H9 (cell line): ENCODE measurements around the gene MYO18B. TPM values are rescaled to one million over a fixed set of nuclear protein-coding genes. Genes with fewer than 3 reads are reported as not detected.

Experiments used
- DNase-seq: peaks from one replicate; pipeline ENCODE4 v3.0.0-alpha.2; 2017
- H2AFZ ChIP-seq: one replicate; pipeline ENCODE4 v1.6.1; 2013; ENCODE audit warnings: mild to moderate bottlenecking, low read length, control low read depth, moderate library complexity
- H2AK5ac ChIP-seq: 2 replicates; pipeline ENCODE4 v1.6.1; 2013; ENCODE audit warnings: low read length, control low read depth, mixed read lengths; ENCODE audit not compliant: insufficient read length
- H2BK120ac ChIP-seq: one replicate; pipeline ENCODE4 v1.6.1; 2013; ENCODE audit warnings: low read depth, mild to moderate bottlenecking, low read length, control low read depth, inconsistent platforms; ENCODE audit not compliant: poor library complexity, severe bottlenecking
- H2BK12ac ChIP-seq: 2 replicates; pipeline ENCODE4 v1.6.1; 2013; ENCODE audit warnings: low read length, control low read depth, mixed read lengths, low read depth; ENCODE audit not compliant: insufficient read length
- H2BK15ac ChIP-seq: 2 replicates; pipeline ENCODE4 v1.6.1; 2013; ENCODE audit warnings: low read depth, low read length, control low read depth
- H2BK20ac ChIP-seq: one replicate; pipeline ENCODE4 v1.6.1; 2013; ENCODE audit warnings: low read depth, mild to moderate bottlenecking, low read length, control low read depth, inconsistent platforms; ENCODE audit not compliant: poor library complexity, severe bottlenecking
- H2BK5ac ChIP-seq: 2 replicates; pipeline ENCODE4 v1.6.1; 2013; ENCODE audit warnings: low read length, control low read depth, mixed read lengths; ENCODE audit not compliant: insufficient read length
- H3K14ac ChIP-seq: 2 replicates; pipeline ENCODE4 v1.6.1; 2013; ENCODE audit warnings: low read length, control low read depth; ENCODE audit not compliant: insufficient read depth
- H3K18ac ChIP-seq: 2 replicates; pipeline ENCODE4 v1.6.1; 2013; ENCODE audit warnings: low read depth, mild to moderate bottlenecking, mixed read lengths, low read length, control low read depth; ENCODE audit not compliant: insufficient read length
- H3K23ac ChIP-seq: 2 replicates; pipeline ENCODE4 v1.6.1; 2013; ENCODE audit warnings: low read length, control low read depth, mixed read lengths, low read depth; ENCODE audit not compliant: insufficient read length
- H3K23me2 ChIP-seq: 2 replicates; pipeline ENCODE4 v1.6.1; 2013; ENCODE audit warnings: low read depth, mild to moderate bottlenecking, mixed read lengths, low read length, control low read depth; ENCODE audit not compliant: insufficient read length, poor library complexity, severe bottlenecking
- H3K27ac ChIP-seq: 2 replicates; pipeline ENCODE4 v1.5.1; 2013; ENCODE audit warnings: low read length, control low read depth, mixed read lengths, low read depth; ENCODE audit not compliant: insufficient read length
- H3K27me3 ChIP-seq: 2 replicates; pipeline ENCODE4 v1.6.1; 2013; ENCODE audit warnings: low read length, control low read depth, inconsistent platforms; ENCODE audit not compliant: insufficient read depth
- H3K4ac ChIP-seq: 2 replicates; pipeline ENCODE4 v1.6.1; 2013; ENCODE audit warnings: low read depth, mild to moderate bottlenecking, control low read depth, inconsistent platforms, low read length, moderate library complexity
- H3K4me1 ChIP-seq: 2 replicates; pipeline ENCODE4 v1.6.1; 2013; ENCODE audit warnings: low read length, control low read depth, inconsistent platforms; ENCODE audit not compliant: insufficient read depth
- H3K4me2 ChIP-seq: 2 replicates; pipeline ENCODE4 v1.6.1; 2013; ENCODE audit warnings: low read length, control low read depth, mixed read lengths; ENCODE audit not compliant: insufficient read length, insufficient read depth
- H3K56ac ChIP-seq: 2 replicates; pipeline ENCODE4 v1.6.1; 2013; ENCODE audit warnings: low read depth, mild to moderate bottlenecking, mixed read lengths, low read length, control low read depth; ENCODE audit not compliant: insufficient read length
- H3K79me1 ChIP-seq: 2 replicates; pipeline ENCODE4 v1.6.1; 2013; ENCODE audit warnings: low read depth, mild to moderate bottlenecking, moderate library complexity, low read length, control low read depth, inconsistent platforms; ENCODE audit not compliant: insufficient read depth, poor library complexity, severe bottlenecking
- H3K79me2 ChIP-seq: 2 replicates; pipeline ENCODE4 v1.6.1; 2013; ENCODE audit warnings: low read length, control low read depth, inconsistent platforms; ENCODE audit not compliant: insufficient read depth
- H3K9ac ChIP-seq: 2 replicates; pipeline ENCODE4 v1.6.1; 2013; ENCODE audit warnings: low read length, control low read depth, mixed read lengths; ENCODE audit not compliant: insufficient read length; ENCODE audit errors: extremely low read depth
- H3K9me3 ChIP-seq: one replicate; pipeline ENCODE4 v1.6.1; 2013; ENCODE audit warnings: low read depth, low read length, inconsistent platforms; ENCODE audit not compliant: control insufficient read depth
- H3T11ph ChIP-seq: one replicate; pipeline ENCODE4 v1.6.1; 2013; ENCODE audit warnings: mild to moderate bottlenecking, low read length, control low read depth, inconsistent platforms
- H4K20me1 ChIP-seq: one replicate; pipeline ENCODE4 v1.6.1; 2013; ENCODE audit not compliant: control insufficient read depth, insufficient read length, insufficient read depth
- H4K5ac ChIP-seq: 2 replicates; pipeline ENCODE4 v1.6.1; 2013; ENCODE audit warnings: low read depth, mild to moderate bottlenecking, mixed read lengths, low read length, control low read depth; ENCODE audit not compliant: insufficient read length
- H4K8ac ChIP-seq: replicated peaks from 2 replicates; pipeline ENCODE4 v1.6.1; 2013; ENCODE audit warnings: low read length, control low read depth, mixed read lengths, low read depth; ENCODE audit not compliant: insufficient read length
- H4K91ac ChIP-seq: 2 replicates; pipeline ENCODE4 v1.6.1; 2013; ENCODE audit warnings: low read depth, mild to moderate bottlenecking, moderate library complexity, mixed read lengths, low read length, control low read depth; ENCODE audit not compliant: insufficient read length
- H3K27ac Mint-ChIP-seq, 3 experiments: 2 replicates in 2 of 3; 3 replicates in 1 of 3; pipeline ENCODE4 v1.8.0; 2020 to 2021; ENCODE audit warnings: mixed read lengths in 3 of 3, mild to moderate bottlenecking in 1 of 3, moderate library complexity in 1 of 3
- H3K27me3 Mint-ChIP-seq: 2 replicates; pipeline ENCODE4 v1.8.0; 2021; ENCODE audit warnings: low read depth, mild to moderate bottlenecking, moderate library complexity, mixed read lengths
- H3K36me3 Mint-ChIP-seq, 3 experiments: 2 replicates in 2 of 3; 3 replicates in 1 of 3; pipeline ENCODE4 v1.8.0; 2020 to 2021; ENCODE audit warnings: low read depth in 3 of 3, mixed read lengths in 3 of 3; ENCODE audit not compliant: insufficient read depth in 1 of 3
- H3K4me1 Mint-ChIP-seq, 2 experiments: 2 replicates each; pipeline ENCODE4 v1.8.0; 2020; ENCODE audit warnings: mixed read lengths in 2 of 2
- H3K4me3 Mint-ChIP-seq, 2 experiments: 2 replicates in 1 of 2; 3 replicates in 1 of 2; pipeline ENCODE4 v1.8.0; 2020 to 2021; ENCODE audit warnings: mild to moderate bottlenecking in 2 of 2, mixed read lengths in 2 of 2, moderate library complexity in 1 of 2
- H3K9me3 Mint-ChIP-seq, 2 experiments: 2 replicates in 1 of 2; 3 replicates in 1 of 2; pipeline ENCODE4 v1.8.0; 2020; ENCODE audit warnings: mild to moderate bottlenecking in 2 of 2, mixed read lengths in 2 of 2, moderate library complexity in 1 of 2
- WGBS: extraction: QIAGEN DNeasy Blood & Tissue Kit; methylation state at CpG from one replicate; pipeline ENCODE4 v1.1.7; 2013; ENCODE audit warnings: missing lambda C conversion rate, low lambda C conversion rate, mixed read lengths; ENCODE audit not compliant: insufficient read length; ENCODE audit errors: extremely low coverage; 5-methylcytosine and 5-hydroxymethylcytosine counted together
- total RNA-seq: library from RNA; stranded (reverse); gene quantifications from 2 replicates; pipeline ENCODE4 v1.2.1, GENCODE V29; 2021
- TF ChIP-seq, protein P1 (sequence below): fragments of 200-600 bp; sonication (generic); conservative IDR thresholded peaks from 3 replicates; pipeline ENCODE4 v1.8.0; 2021; ENCODE audit warnings: antibody characterized with exemption, mild to moderate bottlenecking

Gene MYO18B
- total RNA-seq, 1 experiment from 2014 or later = 0.46 TPM

DNA sequence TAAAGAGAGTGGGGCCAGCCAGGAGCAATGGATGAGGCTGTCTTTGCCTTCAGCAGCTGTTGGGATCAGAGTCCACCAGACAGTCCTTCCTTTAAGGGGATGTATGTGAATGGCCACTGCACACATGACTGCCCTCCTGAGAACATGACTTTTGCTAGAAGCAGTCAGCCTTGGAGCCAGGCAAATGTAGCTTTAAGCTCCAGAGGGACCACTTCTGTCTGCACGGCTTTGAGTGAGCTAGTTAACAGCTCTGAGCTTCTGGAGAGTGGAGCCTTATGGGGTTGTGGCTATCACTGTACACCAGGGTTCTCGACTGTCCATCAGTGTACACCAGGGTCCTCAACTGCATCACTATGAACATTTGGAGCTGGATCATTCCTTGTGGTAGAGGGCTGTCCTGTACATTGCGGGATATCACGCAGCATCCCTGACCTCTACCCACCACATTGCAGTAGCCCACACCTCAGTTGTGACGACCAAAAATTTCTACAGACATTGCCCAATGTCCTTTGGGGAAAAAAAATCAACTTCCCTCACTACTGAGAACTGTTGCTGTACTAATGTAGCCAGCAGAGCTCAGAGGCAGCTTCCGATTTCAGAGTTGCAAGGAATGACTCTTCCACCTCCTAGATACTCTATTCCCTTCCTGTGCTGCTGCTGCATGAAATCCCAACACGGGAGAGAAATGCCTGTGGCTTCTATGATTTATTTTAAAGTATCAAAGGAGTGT lies 169.4 kb downstream of the MYO18B start:
- no peak overlapping the region for H3K14ac ChIP-seq
- TF ChIP-seq, protein P1, sequence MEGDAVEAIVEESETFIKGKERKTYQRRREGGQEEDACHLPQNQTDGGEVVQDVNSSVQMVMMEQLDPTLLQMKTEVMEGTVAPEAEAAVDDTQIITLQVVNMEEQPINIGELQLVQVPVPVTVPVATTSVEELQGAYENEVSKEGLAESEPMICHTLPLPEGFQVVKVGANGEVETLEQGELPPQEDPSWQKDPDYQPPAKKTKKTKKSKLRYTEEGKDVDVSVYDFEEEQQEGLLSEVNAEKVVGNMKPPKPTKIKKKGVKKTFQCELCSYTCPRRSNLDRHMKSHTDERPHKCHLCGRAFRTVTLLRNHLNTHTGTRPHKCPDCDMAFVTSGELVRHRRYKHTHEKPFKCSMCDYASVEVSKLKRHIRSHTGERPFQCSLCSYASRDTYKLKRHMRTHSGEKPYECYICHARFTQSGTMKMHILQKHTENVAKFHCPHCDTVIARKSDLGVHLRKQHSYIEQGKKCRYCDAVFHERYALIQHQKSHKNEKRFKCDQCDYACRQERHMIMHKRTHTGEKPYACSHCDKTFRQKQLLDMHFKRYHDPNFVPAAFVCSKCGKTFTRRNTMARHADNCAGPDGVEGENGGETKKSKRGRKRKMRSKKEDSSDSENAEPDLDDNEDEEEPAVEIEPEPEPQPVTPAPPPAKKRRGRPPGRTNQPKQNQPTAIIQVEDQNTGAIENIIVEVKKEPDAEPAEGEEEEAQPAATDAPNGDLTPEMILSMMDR = no peak

More for the DNA sequence above, 169.4 kb downstream of the MYO18B start:
- no peaks in the 10 kb centered on the region for H3K23me2 ChIP-seq
- peaks cover 3% of the 10 kb centered on the region in 3 experiments; a peak in 4 of 7 replicates for H3K36me3 Mint-ChIP-seq
- no CpG with 5 or more reads among the region's 7 CpGs for WGBS
- no peak overlapping the region for H2BK120ac ChIP-seq
- H3K27ac ChIP-seq = no peak overlapping the region
- no peak overlapping the region for H2BK12ac ChIP-seq
- no peak overlapping the region for H3K23ac ChIP-seq
- H3K27me3 ChIP-seq = no peaks in the 10 kb centered on the region
- H3T11ph ChIP-seq = no peak overlapping the region
- H4K20me1 ChIP-seq = peaks cover 2% of the 10 kb centered on the region
- H3K79me2 ChIP-seq = no peaks in the 10 kb centered on the region
- peaks cover 11 to 15% of the 10 kb centered on the region in 2 experiments for H3K4me1 Mint-ChIP-seq
- no peak overlapping the region for H3K18ac ChIP-seq
- H2BK15ac ChIP-seq = no peak overlapping the region
- H3K4me3 Mint-ChIP-seq = no peak overlapping the region
- H3K79me1 ChIP-seq = no peaks in the 10 kb centered on the region
- H2AFZ ChIP-seq = no peak overlapping the region
- peaks cover 24% of the 10 kb centered on the region for H3K27me3 Mint-ChIP-seq
- peaks cover 3% of the 10 kb centered on the region in 2 experiments for H3K9me3 Mint-ChIP-seq
- no peak for DNase-seq
- no peak overlapping the region for H4K8ac ChIP-seq
- H3K9me3 ChIP-seq = no peaks in the 10 kb centered on the region
- no peak overlapping the region for H3K4me2 ChIP-seq
- H3K4me1 ChIP-seq = no peaks in the 10 kb centered on the region; the same call in 1 of the 2 replicates
- H4K91ac ChIP-seq = no peak overlapping the region
- H3K9ac ChIP-seq = no peak overlapping the region
- no peak overlapping the region for H3K56ac ChIP-seq
- no peak overlapping the region for H3K27ac Mint-ChIP-seq
- H2BK5ac ChIP-seq = no peak overlapping the region
- H4K5ac ChIP-seq = no peak overlapping the region
- no peak overlapping the region for H2BK20ac ChIP-seq
- H2AK5ac ChIP-seq = no peak overlapping the region
- H3K4ac ChIP-seq = no peak overlapping the region
